Esophagus muscularis mucosa (tissue), 4 donors: Measurements from ENCODE around the gene HOXD11.

ENCODE experiments used
- EP300 ChIP-seq: sonication (generic); formaldehyde crosslinking; IDR thresholded peaks from one replicate; pipeline ENCODE4 v1.6.1; 2017; ENCODE audit warnings: antibody characterized with exemption
- POLR2A ChIP-seq: fragments of 450-650 bp; IDR thresholded peaks from one replicate; pipeline ENCODE4 v1.6.1; 2017; ENCODE audit warnings: antibody characterized with exemption, moderate library complexity, mild to moderate bottlenecking, low read depth
- POLR2AphosphoS5 ChIP-seq, 2 donors: sonication (generic); formaldehyde crosslinking; IDR thresholded peaks; one replicate each; pipeline ENCODE4 v1.6.1; 2017; ENCODE audit warnings: antibody characterized with exemption in 2 of 2
- TF ChIP-seq, protein P1 (sequence below), 3 experiments: fragments of 200-600 bp in 2 of 3; fragments of 450-650 bp in 1 of 3; sonication (generic) in 2 of 3; IDR thresholded peaks; one replicate each; pipeline ENCODE4 v1.5.1; 2017 to 2019; ENCODE audit warnings: antibody characterized with exemption in 3 of 3, mild to moderate bottlenecking in 2 of 3, moderate library complexity in 1 of 3

DNA sequence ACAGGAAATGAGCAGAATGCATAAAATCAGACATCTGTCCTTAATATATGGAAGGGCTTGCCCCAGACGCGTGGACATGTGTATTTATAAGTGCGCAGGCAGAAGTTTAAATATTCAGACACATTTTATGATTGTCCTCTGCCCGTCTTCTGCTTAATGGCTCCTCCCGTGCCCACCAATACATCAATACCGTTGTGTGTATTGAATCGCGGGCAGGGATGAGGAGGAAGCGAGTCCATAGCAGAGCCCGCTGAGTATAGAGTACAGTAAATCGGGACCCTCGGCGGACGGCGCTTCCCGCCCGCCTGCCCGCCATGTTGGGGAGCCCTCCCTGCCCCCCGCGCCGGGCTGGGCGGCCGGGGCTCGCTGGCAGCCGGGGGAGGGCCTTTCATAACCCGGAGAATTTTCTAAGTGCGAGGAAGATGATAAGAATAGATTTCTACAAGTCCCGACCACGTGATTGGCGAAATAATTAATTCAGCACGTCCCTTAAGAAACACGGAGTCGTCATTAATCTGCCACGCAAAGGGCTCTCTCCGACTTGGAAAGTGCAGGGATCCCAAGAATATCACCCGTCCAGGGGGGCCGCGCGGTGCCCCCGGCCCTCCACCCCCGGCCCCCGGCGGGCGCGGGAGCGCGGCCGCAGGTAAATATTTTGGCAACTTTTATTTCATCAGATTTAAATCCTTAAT is 49.9 kb downstream of the HOXD11 start, which contains the start of gene HOXD3:
- TF ChIP-seq POLR2A = no peak
- TF ChIP-seq, protein P1, sequence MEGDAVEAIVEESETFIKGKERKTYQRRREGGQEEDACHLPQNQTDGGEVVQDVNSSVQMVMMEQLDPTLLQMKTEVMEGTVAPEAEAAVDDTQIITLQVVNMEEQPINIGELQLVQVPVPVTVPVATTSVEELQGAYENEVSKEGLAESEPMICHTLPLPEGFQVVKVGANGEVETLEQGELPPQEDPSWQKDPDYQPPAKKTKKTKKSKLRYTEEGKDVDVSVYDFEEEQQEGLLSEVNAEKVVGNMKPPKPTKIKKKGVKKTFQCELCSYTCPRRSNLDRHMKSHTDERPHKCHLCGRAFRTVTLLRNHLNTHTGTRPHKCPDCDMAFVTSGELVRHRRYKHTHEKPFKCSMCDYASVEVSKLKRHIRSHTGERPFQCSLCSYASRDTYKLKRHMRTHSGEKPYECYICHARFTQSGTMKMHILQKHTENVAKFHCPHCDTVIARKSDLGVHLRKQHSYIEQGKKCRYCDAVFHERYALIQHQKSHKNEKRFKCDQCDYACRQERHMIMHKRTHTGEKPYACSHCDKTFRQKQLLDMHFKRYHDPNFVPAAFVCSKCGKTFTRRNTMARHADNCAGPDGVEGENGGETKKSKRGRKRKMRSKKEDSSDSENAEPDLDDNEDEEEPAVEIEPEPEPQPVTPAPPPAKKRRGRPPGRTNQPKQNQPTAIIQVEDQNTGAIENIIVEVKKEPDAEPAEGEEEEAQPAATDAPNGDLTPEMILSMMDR (IDR thresholded peaks at IDR 0.05) = no peak
- no peak for TF ChIP-seq EP300
- no peak for TF ChIP-seq POLR2AphosphoS5 (IDR thresholded peaks at IDR 0.05)
